A549 (cell line): Measurements from ENCODE around the gene SSC5D. TPM values are rescaled to one million over a fixed set of nuclear protein-coding genes. Genes with fewer than 3 reads are reported as not detected.

Experiments used
- ATAC-seq, 2 experiments: fragments of 200-7000 bp in 1 of 2; fragments of >200 bp in 1 of 2; cut with Nextera tagmentation in 1 of 2; cut with Tn5 transposase in 1 of 2; 3 replicates each; pipeline versions ENCODE4 v1.8.0 to v1.9.1; 2018 to 2020; ENCODE audit warnings: mild to moderate bottlenecking in 1 of 2, moderate library complexity in 1 of 2
- CTCF ChIA-PET: fragments of 300-600 bp; sonication (Branson Sonifier 250); formaldehyde crosslinking; extraction: SDS; loops from one replicate; lab custom pipeline; 2021; ENCODE audit warnings: antibody characterized with exemption, inconsistent platforms; lab: Yijun Ruan, JAX
- POLR2A ChIA-PET: fragments of 350-600 bp; formaldehyde crosslinking; extraction: SDS; loops from one replicate; lab custom pipeline; 2021; ENCODE audit warnings: antibody characterized with exemption, inconsistent platforms; lab: Yijun Ruan, JAX
- DNase-seq, 2 experiments: peaks; one replicate each; pipeline versions ENCODE4 v3.0.0 to v3.0.0-alpha.2; 2011 to 2016; ENCODE audit warnings: low read depth in 1 of 2, low spot score in 1 of 2
- FAIRE-seq: peaks from 2 replicates; lab custom pipeline; 2011; peaks lifted over from hg19 to GRCh38; lab: Jason Lieb, UNC
- H3K27ac ChIP-seq, 2 experiments: fragments of >200 bp; sonication (Bioruptor Twin); formaldehyde crosslinking; 3 replicates each; pipeline ENCODE4 v1.5.1; 2016 to 2017
- H3K4me1 ChIP-seq: fragments of >200 bp; sonication (Bioruptor Twin); formaldehyde crosslinking; 3 replicates; pipeline ENCODE4 v1.6.1; 2016
- H3K4me2 ChIP-seq: fragments of >200 bp; sonication (Bioruptor Twin); formaldehyde crosslinking; 3 replicates; pipeline ENCODE4 v1.6.1; 2016
- H3K4me3 ChIP-seq: fragments of >200 bp; sonication (Bioruptor Twin); formaldehyde crosslinking; 3 replicates; pipeline ENCODE4 v1.5.1; 2016
- H3K9me3 ChIP-seq: fragments of >200 bp; sonication (Bioruptor Twin); formaldehyde crosslinking; 3 replicates; pipeline ENCODE4 v1.6.1; 2016
- CBX2 ChIP-seq: fragments of 200-600 bp; sonication (generic); IDR thresholded peaks from 2 replicates; pipeline ENCODE4 v1.6.1; 2016; ENCODE audit warnings: low read depth, mild to moderate bottlenecking, borderline replicate concordance
- CHD4 ChIP-seq: fragments of 200-600 bp; sonication (generic); IDR thresholded peaks from 2 replicates; pipeline ENCODE4 v1.6.1; 2016; ENCODE audit warnings: antibody characterized with exemption, mild to moderate bottlenecking, borderline replicate concordance
- E2F6 ChIP-seq: IDR thresholded peaks from 2 replicates; pipeline ENCODE4 v1.6.1; 2012; ENCODE audit warnings: low read depth, borderline replicate concordance
- EHF ChIP-seq: fragments of 250-450 bp; sonication (Bioruptor Pico); IDR thresholded peaks from 2 replicates; pipeline ENCODE4 v1.5.0; 2020; ENCODE audit warnings: mild to moderate bottlenecking
- ELK1 ChIP-seq: fragments of 150-350 bp; IDR thresholded peaks from 2 replicates; pipeline ENCODE4 v1.6.1; 2014; ENCODE audit warnings: low read depth, mild to moderate bottlenecking, low read length
- EP300 ChIP-seq, 2 experiments: fragments of >200 bp; sonication (Bioruptor Twin); formaldehyde crosslinking; IDR thresholded peaks; 2 replicates in 1 of 2; 3 replicates in 1 of 2; pipeline ENCODE4 v1.6.1; 2016 to 2017
- ESRRA ChIP-seq: fragments of 150-350 bp; IDR thresholded peaks from 2 replicates; pipeline ENCODE4 v1.6.1; 2014; ENCODE audit warnings: mild to moderate bottlenecking, low read length, borderline replicate concordance
- FOSL2 ChIP-seq, 2 experiments: fragments of 450-650 bp in 1 of 2; fragments of >200 bp in 1 of 2; sonication (Bioruptor Twin) in 1 of 2; formaldehyde crosslinking; IDR thresholded peaks; 2 replicates each; pipeline versions ENCODE4 v1.5.0 to v1.6.1; 2016 to 2020; ENCODE audit warnings: mild to moderate bottlenecking in 1 of 2, moderate library complexity in 1 of 2
- HEYL ChIP-seq: fragments of 250-450 bp; sonication (Bioruptor Pico); IDR thresholded peaks from 2 replicates; pipeline ENCODE4 v1.8.0; 2021; ENCODE audit warnings: mild to moderate bottlenecking, moderate library complexity
- HOXA7 ChIP-seq: fragments of 250-450 bp; sonication (Bioruptor Pico); IDR thresholded peaks from 2 replicates; pipeline ENCODE4 v1.5.0; 2020; ENCODE audit warnings: mild to moderate bottlenecking, moderate library complexity
- HOXB5 ChIP-seq: fragments of 250-450 bp; sonication (Bioruptor Pico); IDR thresholded peaks from 2 replicates; pipeline ENCODE4 v1.5.0; 2020; ENCODE audit warnings: mild to moderate bottlenecking, moderate library complexity
- MYC ChIP-seq: IDR thresholded peaks from 2 replicates; pipeline ENCODE4 v1.6.1; 2012; ENCODE audit warnings: mild to moderate bottlenecking, inconsistent platforms, low read length, improper control_type of control experiment, borderline replicate concordance
- NPAS2 ChIP-seq: fragments of 250-450 bp; sonication (Bioruptor Pico); IDR thresholded peaks from 2 replicates; pipeline ENCODE4 v1.8.0; 2022; ENCODE audit warnings: mild to moderate bottlenecking, moderate library complexity, borderline replicate concordance
- NR3C1 ChIP-seq: fragments of >200 bp; sonication (Bioruptor Twin); formaldehyde crosslinking; IDR thresholded peaks from 3 replicates; pipeline ENCODE4 v1.6.1; 2017
- PBX3 ChIP-seq: IDR thresholded peaks from 2 replicates; pipeline ENCODE4 v1.6.1; 2012
- PHF8 ChIP-seq: fragments of 200-600 bp; sonication (generic); IDR thresholded peaks from 2 replicates; pipeline ENCODE4 v1.6.1; 2016; ENCODE audit warnings: low read depth, mild to moderate bottlenecking, antibody characterized with exemption, moderate library complexity, borderline replicate concordance
- POLR2A ChIP-seq: IDR thresholded peaks from 2 replicates; pipeline ENCODE4 v1.6.1; 2012; ENCODE audit warnings: mild to moderate bottlenecking, low read length
- POLR2AphosphoS2 ChIP-seq: conservative IDR thresholded peaks from 2 replicates; pipeline ENCODE4 v1.6.1; 2012; ENCODE audit warnings: low read length, improper control_type of control experiment, inconsistent platforms
- RAD21 ChIP-seq, 2 experiments: fragments of >200 bp in 1 of 2; sonication (Bioruptor Twin) in 1 of 2; formaldehyde crosslinking in 1 of 2; IDR thresholded peaks in 1 of 2; conservative IDR thresholded peaks in 1 of 2; 2 replicates in 1 of 2; 3 replicates in 1 of 2; pipeline ENCODE4 v1.6.1; 2012 to 2018; ENCODE audit warnings: inconsistent platforms in 1 of 2
- RARB ChIP-seq: fragments of 250-450 bp; sonication (Bioruptor Pico); IDR thresholded peaks from 2 replicates; pipeline ENCODE4 v1.8.0; 2021; ENCODE audit warnings: mild to moderate bottlenecking, moderate library complexity
- RFX5 ChIP-seq: fragments of 450-650 bp; IDR thresholded peaks from 2 replicates; pipeline ENCODE4 v1.7.1; 2014; ENCODE audit warnings: antibody characterized with exemption, mild to moderate bottlenecking, moderate library complexity
- RNF2 ChIP-seq: fragments of 200-600 bp; sonication (generic); IDR thresholded peaks from 2 replicates; pipeline ENCODE4 v1.6.1; 2016; ENCODE audit warnings: low read depth, mild to moderate bottlenecking, antibody characterized with exemption, moderate library complexity, borderline replicate concordance
- SMC3 ChIP-seq: fragments of >200 bp; sonication (Bioruptor Twin); formaldehyde crosslinking; IDR thresholded peaks from 3 replicates; pipeline ENCODE4 v1.6.1; 2018; ENCODE audit warnings: inconsistent platforms
- SREBF2 ChIP-seq: fragments of 450-650 bp; IDR thresholded peaks from 2 replicates; pipeline ENCODE4 v1.6.1; 2014; ENCODE audit warnings: mild to moderate bottlenecking, moderate library complexity
- TFCP2L1 ChIP-seq: fragments of 250-450 bp; sonication (Bioruptor Pico); IDR thresholded peaks from 2 replicates; pipeline ENCODE4 v1.5.0; 2021; ENCODE audit warnings: mild to moderate bottlenecking
- ZC3H11A ChIP-seq: fragments of 450-650 bp; IDR thresholded peaks from 2 replicates; pipeline ENCODE4 v1.6.1; 2014; ENCODE audit warnings: antibody characterized with exemption, mild to moderate bottlenecking
- WGBS: methylation state at CpG from one replicate; pipeline ENCODE4 v1.1.6; 2017; ENCODE audit errors: missing lambda C conversion rate; 5-methylcytosine and 5-hydroxymethylcytosine counted together
- polyA plus RNA-seq, 4 experiments: library from polyadenylated mRNA; depleted of rRNA in 3 of 4; stranded (reverse); fragments of >200 nt; fragmentation: RNase III in 1 of 4; extraction: RNeasy Plus Mini Kit Qiagen cat#74134 plus additional on column Dnase treatment in 1 of 4; gene quantifications; 2 replicates in 3 of 4; 3 replicates in 1 of 4; pipeline ENCODE4 v1.2.3, GENCODE V29; 2011 to 2017
- TF ChIP-seq, protein P1 (sequence below): fragments of 450-650 bp; IDR thresholded peaks from 2 replicates; pipeline ENCODE4 v1.6.1; 2014; ENCODE audit warnings: antibody characterized with exemption
- TF ChIP-seq, protein P2 (sequence below): fragments of 250-450 bp; sonication (Bioruptor Pico); IDR thresholded peaks from 2 replicates; pipeline ENCODE4 v1.5.0; 2021; ENCODE audit warnings: mild to moderate bottlenecking, moderate library complexity, borderline replicate concordance

The SSC5D gene
- polyA plus RNA-seq, 2 of the 4 experiments (the other 2 are of a cell fraction): 0.22 to 1.5 TPM

GRCh38 chr19:55457683-55458457 is 30.4 kb upstream of the SSC5D start:
- FAIRE-seq (no peak), DNase-seq (no peak), ATAC-seq (no peak)
- 88% methylated on average over 16 of the region's 16 CpGs for WGBS
- Histone ChIP-seq H3K9me3 (no peaks in the 10 kb centered on the region), H3K27ac (no peak overlapping the region), H3K4me3 (no peak overlapping the region), H3K4me2 (no peak overlapping the region), H3K4me1 (peaks cover 27% of the 10 kb centered on the region)
- POLR2A ChIA-PET: no interaction called here
- no peak for TF ChIP-seq RNF2
- no peak for TF ChIP-seq ZC3H11A
- TF ChIP-seq FOSL2 (IDR thresholded peaks at IDR 0.05): no peak
- TF ChIP-seq FOSL2 (CRISPR knock-in tag; IDR thresholded peaks at IDR 0.05): no peak
- no peak for TF ChIP-seq POLR2AphosphoS2
- TF ChIP-seq CHD4: no peak
- no peak for TF ChIP-seq E2F6
- no peak for TF ChIP-seq RAD21 (conservative IDR thresholded peaks at IDR 0.05 in 1 of 2, IDR thresholded peaks at IDR 0.05 in 1 of 2)
- no peak for TF ChIP-seq ESRRA
- TF ChIP-seq ELK1: no peak
- no peak for TF ChIP-seq HEYL (CRISPR knock-in tag)
- no peak for TF ChIP-seq NR3C1
- no peak for TF ChIP-seq HOXB5
- TF ChIP-seq, protein P1, sequence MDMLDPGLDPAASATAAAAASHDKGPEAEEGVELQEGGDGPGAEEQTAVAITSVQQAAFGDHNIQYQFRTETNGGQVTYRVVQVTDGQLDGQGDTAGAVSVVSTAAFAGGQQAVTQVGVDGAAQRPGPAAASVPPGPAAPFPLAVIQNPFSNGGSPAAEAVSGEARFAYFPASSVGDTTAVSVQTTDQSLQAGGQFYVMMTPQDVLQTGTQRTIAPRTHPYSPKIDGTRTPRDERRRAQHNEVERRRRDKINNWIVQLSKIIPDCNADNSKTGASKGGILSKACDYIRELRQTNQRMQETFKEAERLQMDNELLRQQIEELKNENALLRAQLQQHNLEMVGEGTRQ: no peak
- TF ChIP-seq PBX3: no peak
- no peak for TF ChIP-seq SMC3
- no peak for TF ChIP-seq EP300 (IDR thresholded peaks at IDR 0.05)
- no peak for TF ChIP-seq RFX5
- no peak for TF ChIP-seq NPAS2
- TF ChIP-seq RARB: no peak
- CTCF ChIA-PET: interaction anchor here (0.8 to 5.6 kb wide), 7 partner anchors 10 to 317 kb away, joined by 3 to 35 read pairs (median 14); no protein-coding TSS in a partner anchor

DNA sequence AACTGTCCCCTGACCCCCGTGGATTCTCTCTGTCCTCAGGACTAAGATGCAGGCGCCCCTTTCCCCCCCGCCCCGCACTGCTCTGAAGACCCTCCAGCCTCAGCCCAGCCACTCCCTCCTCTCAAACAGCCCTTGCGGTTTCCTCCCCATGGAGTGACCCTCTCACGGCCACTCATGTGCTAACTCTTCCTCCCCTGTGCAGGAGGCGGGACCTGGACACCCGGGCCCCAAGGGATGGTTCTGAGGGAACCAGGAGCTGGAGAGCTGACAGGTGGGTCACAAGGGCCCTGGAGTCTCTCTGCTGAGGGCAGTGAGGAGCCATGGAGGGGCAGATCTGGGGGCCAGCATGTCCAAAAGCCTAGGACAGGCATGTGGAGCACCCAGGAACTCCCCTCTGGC is 28.7 kb upstream of the SSC5D start:
- FAIRE-seq (no peak), DNase-seq (no peak), ATAC-seq (no peak)
- H3K9me3 ChIP-seq: no peaks in the 10 kb centered on the region
- 76% methylated on average over 8 of the region's 8 CpGs for WGBS
- H3K27ac ChIP-seq: no peak overlapping the region
- H3K4me2 ChIP-seq: no peak overlapping the region
- ChIA-PET POLR2A (interaction anchor here (1.6 kb wide), 1 partner anchor 16 kb away, joined by 5 read pairs; the partner anchor contains the start of gene ZNF628), CTCF (interaction anchor here (1.1 to 5.6 kb wide), 7 partner anchors 8 to 318 kb away, joined by 3 to 35 read pairs (median 14); no protein-coding TSS in a partner anchor)
- no peak overlapping the region for H3K4me3 ChIP-seq
- no peak for TF ChIP-seq PHF8
- TF ChIP-seq POLR2A: no peak
- TF ChIP-seq, protein P2, sequence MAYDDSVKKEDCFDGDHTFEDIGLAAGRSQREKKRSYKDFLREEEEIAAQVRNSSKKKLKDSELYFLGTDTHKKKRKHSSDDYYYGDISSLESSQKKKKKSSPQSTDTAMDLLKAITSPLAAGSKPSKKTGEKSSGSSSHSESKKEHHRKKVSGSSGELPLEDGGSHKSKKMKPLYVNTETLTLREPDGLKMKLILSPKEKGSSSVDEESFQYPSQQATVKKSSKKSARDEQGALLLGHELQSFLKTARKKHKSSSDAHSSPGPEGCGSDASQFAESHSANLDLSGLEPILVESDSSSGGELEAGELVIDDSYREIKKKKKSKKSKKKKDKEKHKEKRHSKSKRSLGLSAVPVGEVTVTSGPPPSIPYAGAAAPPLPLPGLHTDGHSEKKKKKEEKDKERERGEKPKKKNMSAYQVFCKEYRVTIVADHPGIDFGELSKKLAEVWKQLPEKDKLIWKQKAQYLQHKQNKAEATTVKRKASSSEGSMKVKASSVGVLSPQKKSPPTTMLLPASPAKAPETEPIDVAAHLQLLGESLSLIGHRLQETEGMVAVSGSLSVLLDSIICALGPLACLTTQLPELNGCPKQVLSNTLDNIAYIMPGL: no peak
- no peak for TF ChIP-seq EHF (CRISPR knock-in tag)
- TF ChIP-seq SREBF2: no peak
- no peak for TF ChIP-seq SMC3
- no peak for TF ChIP-seq EP300 (IDR thresholded peaks at IDR 0.05)
- TF ChIP-seq FOSL2 (IDR thresholded peaks at IDR 0.05): no peak
- TF ChIP-seq FOSL2 (CRISPR knock-in tag; IDR thresholded peaks at IDR 0.05): no peak
- no peak for TF ChIP-seq HOXA7 (CRISPR knock-in tag)
- no peak for TF ChIP-seq MYC
- TF ChIP-seq TFCP2L1 (CRISPR knock-in tag): no peak
- no peak for TF ChIP-seq HOXB5
- TF ChIP-seq CBX2: no peak
- no peak for TF ChIP-seq CHD4
- peaks cover 14% of the 10 kb centered on the region; the same call in 2 of the 3 replicates for H3K4me1 ChIP-seq
